ENCODE measurements around the gene PTPRN2. TPM values are rescaled to one million over a fixed set of nuclear protein-coding genes. Genes with fewer than 3 reads are reported as not detected.

The PTPRN2 gene
- total RNA-seq, 1 experiment from 2014 or later, result 0.11 TPM

DNA sequence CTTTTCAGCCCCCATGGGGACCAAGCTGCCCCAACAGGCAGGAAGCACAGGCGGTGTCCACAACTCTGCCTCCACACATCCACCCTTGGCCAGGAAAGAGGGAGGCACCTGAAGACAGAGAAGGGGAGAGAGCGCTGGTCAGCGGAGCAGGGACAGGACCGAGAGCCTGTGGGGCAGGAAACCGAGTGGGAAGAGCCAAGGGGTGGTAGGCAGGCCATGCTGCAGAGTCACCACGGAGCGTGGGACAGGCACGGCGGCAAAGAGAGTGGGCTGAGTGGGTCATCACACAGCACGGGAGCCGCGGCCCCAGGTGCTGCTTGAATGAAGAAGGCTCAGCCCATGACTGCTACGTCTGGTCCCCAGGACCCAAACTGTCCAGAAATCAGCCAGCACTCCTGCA, 109.8 kb downstream of the PTPRN2 start:
- DNase-seq (ENCODE audit: low spot score), result no peak
- intact Hi-C loops (cut with micrococcal nuclease; ENCODE audit: unreplicated experiment), result no loop called here
- BruUV-seq (replicated peaks), result no TSS peak
- Histone ChIP-seq H3K27ac (ENCODE audit: low read depth, low read length, poor library complexity, severe bottlenecking) (no peak overlapping the region), H3K9me3 (ENCODE audit: low read depth, low read length, poor library complexity, severe bottlenecking) (no peaks in the 10 kb centered on the region), H3K4me1 (ENCODE audit: insufficient read depth, low read length, poor library complexity, severe bottlenecking) (no peaks in the 10 kb centered on the region), H3K4me3 (ENCODE audit: low read depth, low read length, poor library complexity, severe bottlenecking) (no peak overlapping the region), H3K27me3 (replicated peaks; ENCODE audit: insufficient read depth, low read depth, low read length, poor library complexity) (peaks cover 5% of the 10 kb centered on the region), H3K36me3 (ENCODE audit: insufficient read depth, low read length, poor library complexity, severe bottlenecking) (no peaks in the 10 kb centered on the region)
- ChIA-PET CTCF (no interaction called here), POLR2A (ENCODE audit: low non-redundant PET) (no interaction called here)
- TF ChIP-seq EZH2 (IDR thresholded peaks at IDR 0.05; ENCODE audit: borderline replicate concordance, low read depth, low read length, poor library complexity, severe bottlenecking), result no peak
- TF ChIP-seq, protein P1, sequence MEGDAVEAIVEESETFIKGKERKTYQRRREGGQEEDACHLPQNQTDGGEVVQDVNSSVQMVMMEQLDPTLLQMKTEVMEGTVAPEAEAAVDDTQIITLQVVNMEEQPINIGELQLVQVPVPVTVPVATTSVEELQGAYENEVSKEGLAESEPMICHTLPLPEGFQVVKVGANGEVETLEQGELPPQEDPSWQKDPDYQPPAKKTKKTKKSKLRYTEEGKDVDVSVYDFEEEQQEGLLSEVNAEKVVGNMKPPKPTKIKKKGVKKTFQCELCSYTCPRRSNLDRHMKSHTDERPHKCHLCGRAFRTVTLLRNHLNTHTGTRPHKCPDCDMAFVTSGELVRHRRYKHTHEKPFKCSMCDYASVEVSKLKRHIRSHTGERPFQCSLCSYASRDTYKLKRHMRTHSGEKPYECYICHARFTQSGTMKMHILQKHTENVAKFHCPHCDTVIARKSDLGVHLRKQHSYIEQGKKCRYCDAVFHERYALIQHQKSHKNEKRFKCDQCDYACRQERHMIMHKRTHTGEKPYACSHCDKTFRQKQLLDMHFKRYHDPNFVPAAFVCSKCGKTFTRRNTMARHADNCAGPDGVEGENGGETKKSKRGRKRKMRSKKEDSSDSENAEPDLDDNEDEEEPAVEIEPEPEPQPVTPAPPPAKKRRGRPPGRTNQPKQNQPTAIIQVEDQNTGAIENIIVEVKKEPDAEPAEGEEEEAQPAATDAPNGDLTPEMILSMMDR (conservative IDR thresholded peaks at IDR 0.05; ENCODE audit: low read depth, low read length), result no peak

DNA sequence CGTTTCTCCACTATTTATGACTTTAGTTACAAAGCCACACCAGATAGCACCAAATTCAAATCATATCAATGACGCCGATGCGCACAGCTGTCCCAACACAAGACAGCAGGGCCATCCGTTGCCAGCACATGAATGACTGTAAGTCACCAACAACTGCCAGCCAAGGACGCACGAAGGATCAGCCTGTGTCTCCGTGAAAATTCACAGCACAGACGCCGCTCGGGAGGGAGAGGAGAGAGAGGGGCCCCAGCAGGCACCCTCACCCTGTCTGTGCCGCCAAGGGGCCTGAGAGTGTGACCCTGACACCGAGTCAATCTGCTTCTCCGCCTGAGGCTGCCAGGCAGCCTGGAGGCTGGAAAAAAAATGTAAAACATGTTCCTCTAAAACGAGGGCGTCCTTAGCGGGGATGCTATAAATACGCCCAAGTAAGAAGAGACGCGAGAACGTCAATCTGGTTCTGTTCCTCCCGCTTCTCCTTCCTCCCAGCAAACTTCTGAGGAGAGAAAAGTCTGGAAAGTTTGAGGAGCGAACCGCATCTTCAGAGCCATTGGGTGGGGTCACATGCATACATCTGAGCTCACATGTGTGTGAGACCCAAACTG, 111.2 kb downstream of the PTPRN2 start:
- no peaks in the 10 kb centered on the region for H3K9me3 ChIP-seq (ENCODE audit: low read depth, low read length, poor library complexity, severe bottlenecking)

DNA sequence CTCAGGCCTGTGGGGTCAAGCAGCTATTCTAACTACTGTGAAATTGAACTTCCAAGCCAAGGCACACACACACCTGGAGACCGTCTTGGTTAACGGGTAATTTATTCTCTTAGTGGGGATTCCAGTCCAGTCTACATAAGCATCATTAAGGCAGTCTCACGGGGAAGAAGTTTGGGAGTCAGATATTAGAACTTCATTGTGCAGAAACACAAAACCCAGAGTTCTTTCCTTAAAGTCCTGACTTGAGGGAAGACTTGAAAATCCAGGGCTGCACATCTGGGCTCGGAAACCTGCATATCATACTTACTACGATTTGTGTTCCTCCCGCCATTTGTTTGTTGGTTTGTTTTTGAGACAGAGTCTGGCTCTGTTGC, 112.0 kb downstream of the PTPRN2 start:
- BruUV-seq (replicated peaks), result no TSS peak
- H3K4me3 ChIP-seq (ENCODE audit: low read depth, low read length, poor library complexity, severe bottlenecking), result no peak overlapping the region
- ChIA-PET CTCF (no interaction called here), POLR2A (ENCODE audit: low non-redundant PET) (no interaction called here)
- H3K27ac ChIP-seq (ENCODE audit: low read depth, low read length, poor library complexity, severe bottlenecking), result no peak overlapping the region
- DNase-seq (ENCODE audit: low spot score), result no peak
- no peaks in the 10 kb centered on the region for H3K36me3 ChIP-seq (ENCODE audit: insufficient read depth, low read length, poor library complexity, severe bottlenecking)
- intact Hi-C loops (cut with micrococcal nuclease; ENCODE audit: unreplicated experiment), result no loop called here
- TF ChIP-seq, protein P1 (conservative IDR thresholded peaks at IDR 0.05; ENCODE audit: low read depth, low read length), result no peak
- TF ChIP-seq EZH2 (IDR thresholded peaks at IDR 0.05; ENCODE audit: borderline replicate concordance, low read depth, low read length, poor library complexity, severe bottlenecking), result no peak
- peaks cover 5% of the 10 kb centered on the region for H3K27me3 ChIP-seq (replicated peaks; ENCODE audit: insufficient read depth, low read depth, low read length, poor library complexity)
- H3K9me3 ChIP-seq (ENCODE audit: low read depth, low read length, poor library complexity, severe bottlenecking), result no peaks in the 10 kb centered on the region
- no peaks in the 10 kb centered on the region for H3K4me1 ChIP-seq (ENCODE audit: insufficient read depth, low read length, poor library complexity, severe bottlenecking)

More for the DNA sequence above, 111.2 kb downstream of the PTPRN2 start:
- no TSS peak for BruUV-seq (replicated peaks)
- H3K4me3 ChIP-seq (ENCODE audit: low read depth, low read length, poor library complexity, severe bottlenecking), result no peak overlapping the region
- ChIA-PET POLR2A (ENCODE audit: low non-redundant PET) (no interaction called here), CTCF (no interaction called here)
- no peak for DNase-seq (ENCODE audit: low spot score)
- TF ChIP-seq EZH2 (IDR thresholded peaks at IDR 0.05; ENCODE audit: borderline replicate concordance, low read depth, low read length, poor library complexity, severe bottlenecking), result no peak
- TF ChIP-seq, protein P1 (conservative IDR thresholded peaks at IDR 0.05; ENCODE audit: low read depth, low read length), result no peak
- intact Hi-C loops (cut with micrococcal nuclease; ENCODE audit: unreplicated experiment), result no loop called here
- H3K27ac ChIP-seq (ENCODE audit: low read depth, low read length, poor library complexity, severe bottlenecking), result no peak overlapping the region
- no peaks in the 10 kb centered on the region for H3K36me3 ChIP-seq (ENCODE audit: insufficient read depth, low read length, poor library complexity, severe bottlenecking)
- H3K4me1 ChIP-seq (ENCODE audit: insufficient read depth, low read length, poor library complexity, severe bottlenecking), result no peaks in the 10 kb centered on the region
- H3K27me3 ChIP-seq (replicated peaks; ENCODE audit: insufficient read depth, low read depth, low read length, poor library complexity), result peaks cover 5% of the 10 kb centered on the region

All from A673 (cell line).